PC-9 (cell line): ENCODE data around the gene KRTAP12-2. TPM values are rescaled to one million over a fixed set of nuclear protein-coding genes. Genes with fewer than 3 reads are reported as not detected.

ENCODE experiments used
- BruUV-seq: library from RNA; stranded (reverse); fragments of 400-500 nt; replicated peaks from 2 replicates; lab custom pipeline; 2021; lab: Mats Ljungman, UMichigan
- CTCF ChIA-PET: fragments of 300-600 bp; sonication (Branson Sonifier 250); formaldehyde crosslinking; loops from one replicate; lab custom pipeline; 2022; ENCODE audit warnings: antibody characterized with exemption; lab: Charles Lee
- POLR2A ChIA-PET: fragments of 300-600 bp; sonication (Branson Sonifier 250); formaldehyde crosslinking; loops from one replicate; lab custom pipeline; 2022; ENCODE audit warnings: antibody characterized with exemption; ENCODE audit not compliant: unreplicated experiment; lab: Charles Lee
- DNase-seq, 2 experiments: peaks; one replicate each; pipeline versions ENCODE4 v3.0.0 to v3.0.0-alpha.2; 2015 to 2022; ENCODE audit warnings: mixed read lengths in 1 of 2
- H2AFZ ChIP-seq: fragments of 200-600 bp; sonication (generic); 2 replicates; pipeline ENCODE4 v1.8.1; 2017; ENCODE audit warnings: antibody characterized with exemption
- H3F3A ChIP-seq: fragments of 200-600 bp; sonication (generic); 2 replicates; pipeline ENCODE4 v1.8.1; 2017; ENCODE audit warnings: antibody characterized with exemption, mild to moderate bottlenecking, low read depth; ENCODE audit not compliant: insufficient read depth
- H3K27ac ChIP-seq: fragments of 200-600 bp; sonication (generic); 2 replicates; pipeline ENCODE4 v1.6.1; 2016; ENCODE audit warnings: mixed run types
- H3K27me3 ChIP-seq: fragments of 200-600 bp; sonication (generic); 2 replicates; pipeline ENCODE4 v1.6.1; 2016; ENCODE audit warnings: low read depth, mixed run types; ENCODE audit not compliant: insufficient read depth
- H3K36me3 ChIP-seq: fragments of 200-600 bp; sonication (generic); 2 replicates; pipeline ENCODE4 v1.6.1; 2016; ENCODE audit warnings: low read depth, mixed run types
- H3K4me1 ChIP-seq: fragments of 200-600 bp; sonication (generic); replicated peaks from 2 replicates; pipeline ENCODE4 v1.6.1; 2016; ENCODE audit warnings: mixed run types; ENCODE audit not compliant: insufficient read depth
- H3K4me2 ChIP-seq: fragments of 200-600 bp; sonication (generic); 2 replicates; pipeline ENCODE4 v1.6.1; 2017; ENCODE audit warnings: mixed run types
- H3K4me3 ChIP-seq: fragments of 200-600 bp; sonication (generic); 2 replicates; pipeline ENCODE4 v1.6.1; 2016; ENCODE audit warnings: mixed run types
- H3K79me2 ChIP-seq: fragments of 200-600 bp; sonication (generic); 2 replicates; pipeline ENCODE4 v1.6.1; 2017; ENCODE audit warnings: low read depth, mixed run types
- H3K9me2 ChIP-seq: fragments of 200-600 bp; sonication (generic); 2 replicates; pipeline ENCODE4 v1.8.1; 2017; ENCODE audit warnings: mild to moderate bottlenecking; ENCODE audit not compliant: insufficient read depth
- H3K9me3 ChIP-seq: fragments of 200-600 bp; sonication (generic); 2 replicates; pipeline ENCODE4 v1.8.1; 2016; ENCODE audit warnings: low read depth; ENCODE audit not compliant: insufficient read depth
- H4K20me1 ChIP-seq: fragments of 200-600 bp; sonication (generic); 2 replicates; pipeline ENCODE4 v1.8.1; 2017; ENCODE audit not compliant: insufficient read depth
- EZH2 ChIP-seq: fragments of 200-600 bp; sonication (generic); IDR thresholded peaks from 2 replicates; pipeline ENCODE4 v1.8.0; 2017; ENCODE audit warnings: antibody characterized with exemption, low read depth
- intact Hi-C: fragments of 100-400 bp; cut with micrococcal nuclease; formaldehyde crosslinking; loops from one replicate; pipeline ENCODE4 v1.10.0; 2022; ENCODE audit not compliant: unreplicated experiment
- total RNA-seq: library from RNA; stranded (reverse); gene quantifications from 2 replicates; pipeline ENCODE4 v1.2.3, GENCODE V29; 2021
- TF ChIP-seq, protein P1 (sequence below): fragments of 200-600 bp; sonication (generic); conservative IDR thresholded peaks from 2 replicates; pipeline ENCODE4 v1.6.1; 2017; ENCODE audit warnings: mixed run types, antibody characterized with exemption, mild to moderate bottlenecking, moderate library complexity

Gene KRTAP12-2
- total RNA-seq, 1 experiment from 2014 or later: not detected

DNA sequence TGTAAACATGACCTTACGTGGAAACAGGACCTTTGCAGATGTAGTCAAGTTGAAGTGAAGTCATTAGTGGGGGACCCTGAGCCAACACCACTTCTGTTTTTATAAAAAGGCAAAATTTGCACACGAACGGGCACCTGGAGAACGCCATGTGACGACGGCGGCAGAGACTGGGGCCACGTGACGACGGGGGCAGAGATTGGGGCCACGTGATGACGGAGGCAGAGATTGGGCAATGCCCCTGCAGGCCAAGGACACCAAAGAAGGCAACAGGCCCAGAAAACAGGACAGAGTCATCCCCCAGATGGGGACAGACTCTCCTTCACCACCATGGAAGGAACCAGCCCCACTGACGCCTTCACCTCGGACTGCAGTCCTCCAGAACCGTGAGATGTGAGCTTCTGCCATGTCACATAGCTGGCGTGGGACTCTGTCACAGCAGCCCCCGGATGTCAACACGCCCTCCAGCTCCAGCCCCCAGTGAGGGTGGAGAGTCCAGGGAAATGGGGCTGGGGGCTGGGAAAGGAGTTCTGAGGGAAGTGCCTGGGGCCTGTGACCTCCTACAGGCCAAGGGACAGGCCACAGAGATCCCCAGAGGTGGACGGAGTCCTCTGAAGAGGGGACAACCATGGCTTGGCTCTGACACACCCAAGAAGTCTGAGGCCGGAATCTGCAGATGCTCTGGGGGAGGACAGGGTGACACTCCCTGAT, 16.3 kb downstream of the KRTAP12-2 start:
- Histone ChIP-seq H3K79me2 (no peaks in the 10 kb centered on the region), H4K20me1 (no peaks in the 10 kb centered on the region), H3K9me2 (no peaks in the 10 kb centered on the region), H2AFZ (no peak overlapping the region), H3K27me3 (peaks cover 77% of the 10 kb centered on the region), H3K4me3 (no peak overlapping the region), H3K27ac (no peak overlapping the region), H3K4me1 (no peaks in the 10 kb centered on the region), H3F3A (no peaks in the 10 kb centered on the region), H3K9me3 (no peaks in the 10 kb centered on the region), H3K4me2 (no peak overlapping the region), H3K36me3 (no peaks in the 10 kb centered on the region)
- no peak for DNase-seq
- no TSS peak for BruUV-seq
- no peak for TF ChIP-seq EZH2
- TF ChIP-seq, protein P1, sequence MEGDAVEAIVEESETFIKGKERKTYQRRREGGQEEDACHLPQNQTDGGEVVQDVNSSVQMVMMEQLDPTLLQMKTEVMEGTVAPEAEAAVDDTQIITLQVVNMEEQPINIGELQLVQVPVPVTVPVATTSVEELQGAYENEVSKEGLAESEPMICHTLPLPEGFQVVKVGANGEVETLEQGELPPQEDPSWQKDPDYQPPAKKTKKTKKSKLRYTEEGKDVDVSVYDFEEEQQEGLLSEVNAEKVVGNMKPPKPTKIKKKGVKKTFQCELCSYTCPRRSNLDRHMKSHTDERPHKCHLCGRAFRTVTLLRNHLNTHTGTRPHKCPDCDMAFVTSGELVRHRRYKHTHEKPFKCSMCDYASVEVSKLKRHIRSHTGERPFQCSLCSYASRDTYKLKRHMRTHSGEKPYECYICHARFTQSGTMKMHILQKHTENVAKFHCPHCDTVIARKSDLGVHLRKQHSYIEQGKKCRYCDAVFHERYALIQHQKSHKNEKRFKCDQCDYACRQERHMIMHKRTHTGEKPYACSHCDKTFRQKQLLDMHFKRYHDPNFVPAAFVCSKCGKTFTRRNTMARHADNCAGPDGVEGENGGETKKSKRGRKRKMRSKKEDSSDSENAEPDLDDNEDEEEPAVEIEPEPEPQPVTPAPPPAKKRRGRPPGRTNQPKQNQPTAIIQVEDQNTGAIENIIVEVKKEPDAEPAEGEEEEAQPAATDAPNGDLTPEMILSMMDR: no peak
- intact Hi-C loops: no loop called here
- POLR2A ChIA-PET: interaction anchor here (0.7 kb wide), 1 partner anchor 508 kb away, joined by 5 read pairs; no protein-coding TSS in a partner anchor
- CTCF ChIA-PET: no interaction called here

DNA sequence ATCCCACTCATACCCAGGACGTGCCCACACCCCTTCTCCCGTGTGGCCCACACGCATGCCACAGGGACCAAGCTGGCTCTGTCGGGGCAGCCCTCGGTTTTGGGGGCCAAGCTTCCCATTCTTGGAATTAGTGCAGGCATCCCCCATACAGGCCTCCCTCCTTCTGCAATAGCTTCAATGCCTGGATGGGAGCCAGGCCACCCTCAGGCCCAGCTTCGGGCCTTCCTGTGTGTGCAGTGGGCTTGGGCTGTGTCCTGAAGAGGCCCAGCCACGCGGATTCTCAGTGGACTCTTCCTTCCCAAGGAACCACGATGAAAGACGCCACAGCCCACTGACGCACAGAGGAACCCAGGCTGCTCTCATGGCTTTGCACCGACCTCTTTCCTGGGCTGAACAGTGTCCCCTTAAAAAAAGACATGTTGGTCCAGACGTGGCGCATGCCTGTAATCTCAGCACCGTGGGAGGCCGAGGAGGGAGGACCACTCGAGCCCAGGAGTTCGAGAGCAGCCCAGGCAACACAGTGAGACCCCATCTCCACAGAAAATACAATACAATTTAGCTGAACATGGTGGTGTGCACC, 17.1 kb downstream of the KRTAP12-2 start:
- no TSS peak for BruUV-seq

DNA sequence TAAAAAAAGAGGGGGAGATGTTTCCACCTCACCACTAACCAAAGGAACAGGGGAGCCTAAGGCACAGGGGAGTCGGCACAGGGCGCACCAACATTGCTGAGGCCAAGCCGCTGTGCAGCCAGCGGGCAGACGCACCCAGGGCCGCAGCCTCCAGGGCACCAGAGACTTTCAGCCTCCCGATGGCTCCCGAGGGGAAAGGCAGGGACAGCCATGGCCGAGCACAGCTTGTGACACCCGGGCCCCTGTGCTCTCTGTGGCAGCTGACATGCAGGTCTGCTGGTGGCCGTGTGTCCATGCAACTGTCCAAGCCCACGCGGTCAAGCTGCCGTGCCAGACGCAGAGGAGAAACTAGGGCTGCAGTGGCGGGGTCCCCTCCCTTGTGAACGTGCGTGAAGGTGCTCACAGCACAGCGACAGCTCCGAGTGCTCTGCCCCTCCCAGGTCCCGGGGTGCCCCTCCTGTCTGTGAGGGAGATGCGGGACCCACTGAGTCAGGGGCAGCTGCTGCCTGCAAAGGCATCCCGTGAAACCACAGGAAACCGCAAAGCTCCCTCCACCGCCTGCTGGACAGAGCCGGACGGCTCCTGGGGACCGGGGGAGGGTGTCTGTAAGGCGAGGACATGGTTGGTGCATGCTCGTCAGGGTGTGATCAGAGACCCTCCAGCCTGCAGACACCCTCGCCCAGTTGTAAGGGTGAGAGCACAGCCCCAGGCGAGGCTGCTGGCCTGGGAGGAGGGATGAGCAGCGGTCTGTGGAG, 18.0 kb downstream of the KRTAP12-2 start:
- CTCF ChIA-PET: no interaction called here
- BruUV-seq: no TSS peak
- Histone ChIP-seq H3K4me3 (no peak overlapping the region), H3K27ac (no peak overlapping the region), H2AFZ (no peak overlapping the region), H3K36me3 (no peaks in the 10 kb centered on the region), H4K20me1 (no peaks in the 10 kb centered on the region), H3F3A (no peaks in the 10 kb centered on the region), H3K9me3 (no peaks in the 10 kb centered on the region), H3K4me1 (no peaks in the 10 kb centered on the region), H3K79me2 (no peaks in the 10 kb centered on the region), H3K4me2 (no peak overlapping the region), H3K9me2 (no peaks in the 10 kb centered on the region), H3K27me3 (peaks cover 65% of the 10 kb centered on the region)
- intact Hi-C loops: no loop called here
- no peak for DNase-seq
- POLR2A ChIA-PET: no interaction called here
- TF ChIP-seq, protein P1: no peak
- TF ChIP-seq EZH2: no peak

More for the DNA sequence above, 17.1 kb downstream of the KRTAP12-2 start:
- Histone ChIP-seq H3K27ac (no peak overlapping the region), H3K27me3 (peaks cover 74% of the 10 kb centered on the region), H4K20me1 (no peaks in the 10 kb centered on the region), H3F3A (no peaks in the 10 kb centered on the region), H3K79me2 (no peaks in the 10 kb centered on the region), H3K36me3 (no peaks in the 10 kb centered on the region), H3K9me3 (no peaks in the 10 kb centered on the region), H3K4me2 (no peak overlapping the region), H2AFZ (no peak overlapping the region), H3K9me2 (no peaks in the 10 kb centered on the region), H3K4me1 (no peaks in the 10 kb centered on the region), H3K4me3 (no peak overlapping the region)
- TF ChIP-seq, protein P1: no peak
- TF ChIP-seq EZH2: no peak
- ChIA-PET POLR2A (no interaction called here), CTCF (no interaction called here)
- intact Hi-C loops: no loop called here
- DNase-seq: no peak
